GM23248 (cell line): ENCODE results near the gene COL12A1. TPM values are rescaled to one million over a fixed set of nuclear protein-coding genes. Genes with fewer than 3 reads are reported as not detected.

ENCODE experiments used
- DNase-seq: peaks from one replicate; pipeline ENCODE4 v3.0.0-alpha.2; 2015
- H2AFZ ChIP-seq: fragments of 200-600 bp; sonication (generic); 2 replicates; pipeline ENCODE4 v1.6.1; 2016; ENCODE audit warnings: antibody characterized with exemption
- H3F3A ChIP-seq: fragments of 200-600 bp; sonication (generic); 2 replicates; pipeline ENCODE4 v1.6.1; 2016; ENCODE audit warnings: mild to moderate bottlenecking, antibody characterized with exemption, mixed run types; ENCODE audit not compliant: insufficient read depth
- H3K27ac ChIP-seq: fragments of 200-600 bp; sonication (generic); 2 replicates; pipeline ENCODE4 v1.5.1; 2016; ENCODE audit warnings: mild to moderate bottlenecking
- H3K27me3 ChIP-seq: fragments of 200-600 bp; sonication (generic); replicated peaks from 2 replicates; pipeline ENCODE4 v1.6.1; 2016; ENCODE audit warnings: mild to moderate bottlenecking; ENCODE audit not compliant: insufficient read depth
- H3K36me3 ChIP-seq: fragments of 200-600 bp; sonication (generic); 2 replicates; pipeline ENCODE4 v1.6.1; 2016; ENCODE audit warnings: low read depth, mild to moderate bottlenecking
- H3K4me1 ChIP-seq: fragments of 200-600 bp; sonication (generic); 2 replicates; pipeline ENCODE4 v1.6.1; 2016; ENCODE audit warnings: mild to moderate bottlenecking; ENCODE audit not compliant: insufficient read depth
- H3K4me2 ChIP-seq: fragments of 200-600 bp; sonication (generic); one replicate; pipeline ENCODE4 v1.6.1; 2016; ENCODE audit warnings: mild to moderate bottlenecking; ENCODE audit not compliant: unreplicated experiment
- H3K4me3 ChIP-seq: fragments of 200-600 bp; sonication (generic); 2 replicates; pipeline ENCODE4 v1.5.1; 2016; ENCODE audit warnings: mild to moderate bottlenecking
- H3K79me2 ChIP-seq: fragments of 200-600 bp; sonication (generic); 2 replicates; pipeline ENCODE4 v1.6.1; 2016; ENCODE audit warnings: mild to moderate bottlenecking; ENCODE audit not compliant: insufficient read depth
- H3K9ac ChIP-seq: fragments of 200-600 bp; sonication (generic); 2 replicates; pipeline ENCODE4 v1.6.1; 2016; ENCODE audit warnings: mild to moderate bottlenecking
- H3K9me2 ChIP-seq: fragments of 200-600 bp; sonication (generic); 2 replicates; pipeline ENCODE4 v1.6.1; 2016; ENCODE audit warnings: mixed run types, mild to moderate bottlenecking, moderate library complexity; ENCODE audit not compliant: insufficient read depth
- H3K9me3 ChIP-seq: fragments of 200-600 bp; sonication (generic); one replicate; pipeline ENCODE4 v1.6.1; 2017; ENCODE audit warnings: low read depth
- H4K20me1 ChIP-seq: fragments of 200-600 bp; sonication (generic); 2 replicates; pipeline ENCODE4 v1.6.0; 2016; ENCODE audit not compliant: insufficient read depth
- EZH2 ChIP-seq: fragments of 200-600 bp; sonication (generic); IDR thresholded peaks from 2 replicates; pipeline ENCODE4 v1.6.1; 2018; ENCODE audit warnings: antibody characterized with exemption, mild to moderate bottlenecking; ENCODE audit not compliant: insufficient read depth, poor library complexity, severe bottlenecking
- EZH2phosphoT487 ChIP-seq: fragments of 200-600 bp; sonication (generic); IDR thresholded peaks from 2 replicates; pipeline ENCODE4 v1.6.1; 2018; ENCODE audit warnings: antibody characterized with exemption, moderate library complexity, mild to moderate bottlenecking, low read depth; ENCODE audit not compliant: insufficient read depth
- WGBS, 2 experiments: methylation state at CpG; one replicate each; pipeline ENCODE4 v1.1.6; 2015 to 2017; ENCODE audit warnings: low lambda C conversion rate in 2 of 2, low coverage in 1 of 2; ENCODE audit errors: missing lambda C conversion rate in 2 of 2; 5-methylcytosine and 5-hydroxymethylcytosine counted together
- in situ Hi-C: fragments of 300-500 bp; cut with MboI; formaldehyde crosslinking; loops from 2 replicates; pipeline ENCODE4 v1.15.0; 2020
- polyA plus RNA-seq: library from polyadenylated mRNA; unstranded; fragments of >200 nt; fragmentation: Nextera tagmentation; extraction: Ambion mirVana; gene quantifications from 2 replicates; pipeline ENCODE4 v1.2.1, GENCODE V29; 2016
- total RNA-seq: library from RNA; depleted of rRNA; stranded (reverse); fragments of >200 nt; shearing (Covaris generic); gene quantifications from 2 replicates; pipeline ENCODE4 v1.2.3, GENCODE V29; 2014

COL12A1 gene
- total and polyA plus RNA-seq, 2 experiments from 2014 or later: 253 to 1,033 TPM

DNA sequence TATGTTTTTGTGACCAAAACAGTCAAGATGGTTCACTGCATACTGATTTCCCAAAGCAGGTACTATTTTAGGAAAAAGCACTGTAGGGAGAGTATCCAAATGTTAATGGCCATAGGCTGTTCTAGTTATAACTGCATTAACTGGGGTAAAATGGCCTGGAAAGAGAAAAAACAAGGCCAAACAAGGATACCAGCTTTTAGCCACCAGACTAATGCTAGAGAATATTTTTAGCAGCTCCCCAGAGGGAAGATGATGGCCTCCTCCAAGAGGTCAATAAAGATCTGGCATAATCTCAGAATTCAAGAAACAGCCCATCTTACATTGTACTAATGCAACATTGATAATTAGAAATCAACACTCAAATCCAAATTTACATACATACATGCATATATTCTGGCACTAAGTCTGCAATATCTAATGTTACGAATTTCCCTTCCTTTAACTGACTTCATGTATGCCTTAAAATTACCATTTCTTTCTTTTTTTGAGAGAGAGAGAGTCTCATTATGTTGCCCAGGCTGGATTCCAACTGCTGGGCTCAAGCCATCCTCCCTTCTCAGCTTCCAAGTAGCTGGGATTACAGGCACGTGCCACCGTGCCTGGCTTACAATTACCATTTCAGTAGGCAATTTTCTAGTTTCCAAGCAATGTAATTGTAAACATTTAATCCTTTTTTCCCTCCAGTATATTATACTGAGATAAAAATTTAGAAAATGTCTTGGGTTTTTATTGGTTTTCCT is 28.4 kb upstream of the COL12A1 start:
- no peak overlapping the region for H3K4me3 ChIP-seq
- H4K20me1 ChIP-seq: no peaks in the 10 kb centered on the region
- H3F3A ChIP-seq: peaks cover 33% of the 10 kb centered on the region; the same call in 1 of the 2 replicates
- TF ChIP-seq EZH2phosphoT487 (no peak), EZH2 (no peak)
- no peak overlapping the region for H2AFZ ChIP-seq
- H3K9me2 ChIP-seq: no peaks in the 10 kb centered on the region
- no peak for DNase-seq
- H3K27ac ChIP-seq: no peak overlapping the region
- WGBS, 2 experiments: 32 to 33% methylated on average over 3 of the region's 3 CpGs
- H3K27me3 ChIP-seq: no peaks in the 10 kb centered on the region
- peaks cover 9% of the 10 kb centered on the region for H3K4me1 ChIP-seq
- H3K79me2 ChIP-seq: peaks cover 4% of the 10 kb centered on the region
- in situ Hi-C loops: no loop called here
- H3K36me3 ChIP-seq: peaks cover 21% of the 10 kb centered on the region
- no peak overlapping the region for H3K4me2 ChIP-seq
- no peaks in the 10 kb centered on the region for H3K9me3 ChIP-seq
- no peak overlapping the region for H3K9ac ChIP-seq

DNA sequence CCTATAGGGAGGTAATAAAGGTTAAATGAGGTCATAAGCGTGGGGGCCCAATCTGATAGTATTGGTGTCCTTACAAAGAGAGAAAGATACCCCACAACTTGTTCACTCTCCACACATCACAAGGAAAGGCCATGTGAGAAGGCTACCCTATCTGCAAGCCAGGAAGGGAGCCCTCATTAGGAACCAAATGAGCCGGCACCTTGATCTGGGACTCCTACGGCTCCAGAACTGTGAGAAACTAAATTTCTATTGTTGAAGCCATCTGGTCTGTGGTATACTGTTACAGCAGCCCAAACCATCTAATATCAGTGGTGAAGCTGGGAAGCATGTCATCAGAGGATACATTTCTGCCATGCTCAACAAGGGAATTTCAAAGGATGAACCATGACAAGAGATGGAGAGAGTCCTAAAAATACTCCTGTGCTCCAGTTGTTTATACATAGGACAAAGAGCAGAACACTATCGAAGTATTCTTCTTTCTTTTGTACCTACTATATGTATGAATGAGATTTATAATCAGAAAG is 27.3 kb upstream of the COL12A1 start:
- Histone ChIP-seq H3K27ac (no peak overlapping the region), H3K9ac (no peak overlapping the region), H3K36me3 (peaks cover 14% of the 10 kb centered on the region), H3K4me3 (no peak overlapping the region), H3K9me3 (no peaks in the 10 kb centered on the region), H3F3A (peaks cover 33% of the 10 kb centered on the region; the same call in 1 of the 2 replicates), H3K27me3 (no peaks in the 10 kb centered on the region), H3K4me1 (peaks cover 9% of the 10 kb centered on the region), H3K79me2 (no peaks in the 10 kb centered on the region), H2AFZ (no peak overlapping the region), H3K9me2 (no peaks in the 10 kb centered on the region), H4K20me1 (no peaks in the 10 kb centered on the region), H3K4me2 (no peak overlapping the region)
- no peak for TF ChIP-seq EZH2phosphoT487
- no peak for TF ChIP-seq EZH2
- WGBS, 2 experiments: 94 to 99% methylated on average over 4 of the region's 4 CpGs
- no peak for DNase-seq
- in situ Hi-C loops: no loop called here

DNA sequence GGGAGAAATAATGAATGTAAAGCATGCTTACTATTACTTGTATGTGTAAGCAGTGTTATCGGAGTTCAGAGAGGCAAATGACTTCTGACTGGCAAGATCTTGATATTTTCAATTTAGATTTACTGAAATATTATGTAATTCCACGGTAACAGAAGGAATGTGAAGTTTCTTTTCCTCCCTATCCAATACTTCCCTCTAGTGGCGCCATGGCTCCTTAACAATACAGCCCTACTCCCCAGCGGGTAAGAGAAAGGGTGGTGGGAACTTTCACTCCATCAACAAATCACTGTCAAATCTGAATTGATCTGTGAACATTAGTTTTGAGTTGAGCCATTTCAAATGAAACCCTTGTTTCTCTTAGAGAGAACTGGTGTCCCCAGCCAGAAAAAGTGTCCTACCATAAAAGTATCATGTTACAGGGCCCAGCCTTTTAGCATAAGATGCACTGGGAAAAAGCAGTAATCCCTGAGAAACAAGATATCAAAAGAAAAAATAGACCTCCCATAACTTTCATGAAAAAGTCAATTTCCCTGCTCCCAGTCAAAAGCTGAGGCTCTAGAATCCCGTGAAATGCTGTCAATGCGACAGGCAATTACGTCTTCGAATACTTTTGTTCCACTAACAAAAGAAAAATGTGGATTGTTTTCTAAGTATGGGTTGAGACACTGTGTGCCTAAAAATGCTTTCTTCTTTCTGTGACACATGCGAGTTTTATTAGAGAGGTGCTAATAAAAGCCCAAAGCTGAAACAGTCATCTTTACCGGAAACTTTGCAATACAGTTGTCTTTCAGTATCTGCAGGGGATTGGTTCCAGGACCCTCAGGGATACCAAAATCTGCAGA is 24.9 kb upstream of the COL12A1 start:
- Histone ChIP-seq H3K27ac (peak overlapping the region; percentile 15; the same call in 1 of the 2 replicates), H3F3A (peaks cover 16% of the 10 kb centered on the region; the same call in 1 of the 2 replicates), H3K9me3 (no peaks in the 10 kb centered on the region), H3K27me3 (no peaks in the 10 kb centered on the region), H2AFZ (peak overlapping the region; percentile 72), H3K9me2 (no peaks in the 10 kb centered on the region), H4K20me1 (no peaks in the 10 kb centered on the region), H3K4me1 (peaks cover 9% of the 10 kb centered on the region), H3K36me3 (no peaks in the 10 kb centered on the region), H3K9ac (peak overlapping the region; percentile 22; the same call in 1 of the 2 replicates), H3K79me2 (no peaks in the 10 kb centered on the region), H3K4me2 (peak overlapping the region; percentile 33), H3K4me3 (peak overlapping the region; percentile 29)
- in situ Hi-C loops: no loop called here
- TF ChIP-seq EZH2: no peak
- no peak for TF ChIP-seq EZH2phosphoT487
- 26 to 28% methylated on average over 10 of the region's 10 CpGs for WGBS, 2 experiments
- peak; percentile 81 for DNase-seq

DNA sequence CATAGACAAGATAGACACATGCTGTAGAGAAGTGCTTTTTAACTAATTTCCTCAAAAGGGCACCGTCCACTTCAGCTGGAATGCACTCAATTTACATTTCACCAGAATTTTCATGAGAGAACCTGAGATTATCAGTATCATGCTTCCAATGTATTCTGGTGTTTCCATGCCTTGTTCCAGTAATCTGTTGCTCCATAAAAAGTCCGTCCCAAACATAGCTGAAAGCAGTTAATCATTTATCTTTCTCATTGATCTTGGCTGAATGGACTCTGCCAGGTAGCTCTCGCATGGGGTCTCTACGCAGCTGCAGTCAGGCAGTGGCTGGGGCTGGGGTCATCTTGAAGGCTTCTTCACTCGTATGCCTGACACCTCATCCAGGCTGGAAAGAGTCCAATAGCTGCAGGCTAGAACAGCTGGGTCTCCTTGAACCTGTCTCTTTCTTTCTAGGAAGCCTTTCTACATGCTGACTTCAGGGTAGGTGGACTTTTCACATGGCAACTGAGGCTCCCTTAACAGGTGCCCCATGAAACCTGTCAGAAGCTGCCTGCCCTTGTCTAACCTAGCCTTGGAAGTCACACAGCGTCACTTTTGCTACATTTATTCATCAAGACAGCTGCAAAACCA is 18.6 kb upstream of the COL12A1 start:
- in situ Hi-C loops: loop anchor here (25.0 kb wide), 3 partner anchors 812 to 1487 kb away; no protein-coding TSS in a partner anchor
- Histone ChIP-seq H4K20me1 (no peaks in the 10 kb centered on the region), H3K9ac (no peak overlapping the region), H3K9me2 (no peaks in the 10 kb centered on the region), H3K9me3 (no peaks in the 10 kb centered on the region), H3K27me3 (no peaks in the 10 kb centered on the region), H3K36me3 (no peaks in the 10 kb centered on the region), H2AFZ (no peak overlapping the region), H3K4me3 (no peak overlapping the region), H3F3A (peaks cover 12% of the 10 kb centered on the region; the same call in 1 of the 2 replicates), H3K27ac (no peak overlapping the region), H3K4me1 (peaks cover 26% of the 10 kb centered on the region), H3K79me2 (no peaks in the 10 kb centered on the region), H3K4me2 (no peak overlapping the region)
- 76 to 80% methylated on average over 6 of the region's 6 CpGs for WGBS, 2 experiments
- TF ChIP-seq EZH2: no peak
- no peak for TF ChIP-seq EZH2phosphoT487
- DNase-seq: no peak
